HG03139 (cell line): ENCODE measurements around the gene XRRA1.
"Not testable (repeated sequence)": the region's sequence is repeated elsewhere in the genome, so short reads cannot be mapped to it uniquely, and the experiment has no call there.

ENCODE experiments used
- ATAC-seq: cut with Tn5 transposase; IDR thresholded peaks from one replicate; pipeline ENCODE4 v1.9.1; 2021; ENCODE audit not compliant: unreplicated experiment

Gene XRRA1

DNA sequence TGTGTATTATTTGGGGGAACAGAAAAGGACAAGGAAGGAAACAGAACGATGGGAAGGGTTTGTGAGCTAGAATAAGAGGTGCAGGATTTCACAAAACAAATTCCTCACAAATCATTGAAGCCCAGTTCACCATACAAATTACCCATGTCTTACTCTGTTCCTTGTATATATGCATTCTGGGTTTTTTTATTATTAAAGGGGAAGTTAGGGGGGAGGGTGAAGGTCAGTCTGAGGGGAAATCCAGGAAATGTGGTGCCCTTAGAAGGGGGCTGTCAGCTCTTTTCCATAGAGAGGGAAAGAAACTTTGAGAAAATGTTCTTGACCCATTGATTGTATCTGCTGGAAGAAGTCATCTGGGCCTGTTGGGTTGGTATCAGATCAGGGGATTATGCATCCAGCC is 109.4 kb downstream of the XRRA1 start:
- ATAC-seq: no peak

DNA sequence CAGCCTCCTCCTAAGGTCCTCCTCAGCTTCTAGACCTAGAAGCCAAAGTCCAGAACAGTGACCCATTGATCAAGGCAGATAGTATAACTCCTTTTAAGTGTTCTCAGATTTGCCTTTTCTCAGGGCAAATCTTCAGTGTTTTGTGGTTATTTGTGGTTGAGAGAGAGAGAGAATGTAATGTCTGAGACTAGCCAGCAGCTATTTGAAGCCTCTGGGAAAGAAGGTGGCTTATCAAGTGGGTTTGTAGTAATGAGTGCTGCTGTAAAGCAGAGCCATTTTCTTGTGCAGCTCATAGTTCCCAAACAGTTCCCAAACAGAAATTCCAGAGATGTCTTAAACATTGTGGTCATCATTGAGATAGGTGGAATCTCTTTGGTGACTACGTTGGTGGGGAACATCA is 110.7 kb downstream of the XRRA1 start:
- ATAC-seq: no peak

DNA sequence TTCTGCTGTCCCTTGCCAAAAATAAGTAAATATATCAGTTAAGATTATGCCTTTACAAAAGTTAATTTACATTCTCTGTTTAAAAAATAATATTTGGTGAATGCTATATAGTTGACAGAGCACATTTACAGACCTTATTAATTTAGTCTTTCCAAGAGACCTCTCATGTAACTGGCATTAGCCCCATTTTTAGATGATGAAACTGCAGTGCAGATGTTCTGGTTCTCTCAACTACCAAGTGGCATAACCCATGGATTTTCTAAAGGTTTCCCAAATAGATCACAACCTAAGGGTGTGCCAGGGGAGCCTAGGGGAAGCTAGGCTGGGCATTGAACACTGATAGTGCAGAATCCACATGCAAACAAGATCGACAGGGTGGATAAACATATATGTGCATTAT is 111.7 kb downstream of the XRRA1 start:
- ATAC-seq: no peak

DNA sequence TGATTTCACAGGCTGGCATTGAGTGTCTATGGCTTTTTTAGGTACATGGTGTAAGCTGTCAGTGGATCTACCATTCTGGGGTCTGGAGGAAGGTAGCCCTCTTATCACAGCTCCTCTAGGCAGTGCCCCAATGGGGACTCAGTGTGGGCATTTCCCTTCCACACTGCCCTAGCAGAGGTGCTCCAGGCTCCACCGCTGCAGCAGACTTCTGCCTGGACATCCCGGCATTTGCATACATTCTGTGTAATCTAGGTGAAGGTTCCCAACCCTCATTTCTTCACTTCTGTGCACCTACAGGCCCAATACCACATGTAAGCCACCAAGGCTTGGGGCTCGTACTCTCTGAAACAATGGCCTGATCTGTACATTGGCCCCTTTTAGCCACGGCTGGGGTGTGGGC is 122.0 kb downstream of the XRRA1 start:
- ATAC-seq: no peak

DNA sequence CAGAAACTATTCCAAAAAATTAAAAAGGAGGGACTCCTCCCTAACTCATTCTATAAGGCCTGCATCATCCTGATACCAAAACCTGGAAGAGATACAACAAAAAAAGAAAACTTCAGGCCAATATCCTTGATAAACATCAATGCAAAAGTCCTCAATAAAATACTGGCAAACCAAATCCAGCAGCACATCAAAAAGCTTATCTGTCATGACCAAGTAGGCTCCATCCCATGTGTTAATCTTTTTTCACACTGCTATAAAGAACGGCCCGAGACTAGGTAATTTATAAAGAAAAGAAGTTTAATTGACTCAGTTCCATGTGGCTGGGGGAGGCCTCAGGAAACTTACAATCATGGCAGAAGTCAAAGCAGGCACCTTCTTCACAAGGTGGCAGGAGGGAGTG is 123.3 kb downstream of the XRRA1 start:
- not testable (repeated sequence) for ATAC-seq

DNA sequence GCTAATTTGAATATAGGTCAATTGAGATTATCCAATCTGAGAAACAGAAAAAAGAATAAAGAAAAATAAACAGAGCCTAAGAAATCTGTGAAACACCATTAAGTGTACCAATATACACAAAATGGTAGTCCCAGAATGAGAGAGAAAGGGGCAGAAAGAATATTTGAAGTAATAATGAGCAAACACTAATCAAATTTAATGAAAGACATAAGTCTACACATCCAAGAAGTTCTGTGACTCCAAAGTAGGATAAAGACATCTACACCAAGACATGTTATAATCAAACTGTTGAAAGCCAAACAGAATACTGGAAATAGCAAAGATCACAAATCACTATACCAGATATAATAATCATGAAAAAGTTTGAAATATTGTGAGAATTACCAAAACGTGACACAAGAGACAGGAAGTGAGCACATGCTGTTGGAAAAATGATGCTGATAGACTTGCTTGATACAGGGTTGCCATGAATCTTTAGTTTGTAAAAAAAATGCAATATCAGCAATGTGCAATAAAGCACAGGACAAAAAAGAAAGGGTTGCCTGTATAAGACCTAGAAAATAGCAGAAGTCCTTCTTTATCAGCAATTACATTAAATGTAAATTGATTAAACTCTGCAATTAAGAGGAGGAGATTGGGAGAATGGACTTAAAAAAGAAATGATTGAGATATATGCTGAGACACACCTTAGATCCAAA is 124.5 kb downstream of the XRRA1 start:
- ATAC-seq: no peak

DNA sequence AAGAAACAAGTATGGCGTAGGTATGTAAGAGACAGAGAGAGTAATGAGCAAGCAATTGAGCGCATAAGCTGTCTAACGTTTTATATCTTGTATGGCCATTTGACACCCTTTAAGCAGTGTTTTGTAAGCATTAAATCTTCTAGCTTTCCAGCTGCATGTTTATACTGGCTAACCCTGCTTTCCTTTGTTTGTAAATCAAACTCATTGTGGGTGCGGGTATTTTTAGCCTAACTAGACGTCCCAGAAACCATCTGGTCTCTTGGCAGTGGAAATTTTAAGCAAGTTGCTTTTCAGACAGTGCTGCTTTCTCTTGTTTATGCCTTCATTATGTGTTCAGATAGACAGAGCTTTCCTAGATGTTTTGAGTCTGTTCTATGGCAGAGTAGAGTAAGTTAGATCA is 126.7 kb downstream of the XRRA1 start:
- ATAC-seq: no peak

DNA sequence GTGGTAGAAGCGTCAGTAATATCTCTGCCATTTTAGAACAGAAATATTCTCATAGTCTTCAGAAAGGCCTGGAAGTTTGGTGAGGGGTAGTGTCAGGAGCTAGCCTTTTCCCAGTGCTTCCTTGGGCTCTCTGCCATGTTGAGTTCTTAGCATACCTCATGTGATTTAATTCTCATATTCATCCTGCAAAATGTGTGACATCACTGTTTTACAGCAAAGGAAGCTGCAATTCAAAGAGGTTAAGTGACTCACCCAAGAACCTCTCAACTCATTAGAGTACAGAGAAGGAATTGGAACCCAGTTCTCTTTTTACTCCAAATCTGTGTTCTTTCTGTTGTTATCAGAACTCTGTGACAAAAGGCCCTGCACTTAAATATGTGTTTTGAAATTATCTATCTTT is 128.1 kb downstream of the XRRA1 start:
- no peak for ATAC-seq

DNA sequence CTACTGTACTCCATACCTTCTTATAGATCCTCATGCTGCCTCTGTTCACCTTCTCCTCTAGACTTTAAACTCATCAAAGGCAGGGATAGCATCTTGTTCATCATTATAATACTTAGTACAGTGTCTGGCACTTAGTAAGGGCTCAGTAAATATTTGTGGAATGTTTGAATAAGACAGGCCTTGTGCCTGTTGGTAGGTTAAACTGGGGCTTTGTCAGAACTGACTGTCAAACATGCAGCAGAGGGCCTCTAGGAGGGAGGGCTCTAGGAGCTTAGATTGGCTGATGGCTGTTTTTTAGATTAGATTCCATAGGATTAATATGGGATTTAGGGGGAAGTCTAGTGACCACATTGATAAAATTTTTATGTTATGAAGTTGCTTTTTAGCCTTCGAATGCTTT is 129.5 kb downstream of the XRRA1 start:
- no peak for ATAC-seq

DNA sequence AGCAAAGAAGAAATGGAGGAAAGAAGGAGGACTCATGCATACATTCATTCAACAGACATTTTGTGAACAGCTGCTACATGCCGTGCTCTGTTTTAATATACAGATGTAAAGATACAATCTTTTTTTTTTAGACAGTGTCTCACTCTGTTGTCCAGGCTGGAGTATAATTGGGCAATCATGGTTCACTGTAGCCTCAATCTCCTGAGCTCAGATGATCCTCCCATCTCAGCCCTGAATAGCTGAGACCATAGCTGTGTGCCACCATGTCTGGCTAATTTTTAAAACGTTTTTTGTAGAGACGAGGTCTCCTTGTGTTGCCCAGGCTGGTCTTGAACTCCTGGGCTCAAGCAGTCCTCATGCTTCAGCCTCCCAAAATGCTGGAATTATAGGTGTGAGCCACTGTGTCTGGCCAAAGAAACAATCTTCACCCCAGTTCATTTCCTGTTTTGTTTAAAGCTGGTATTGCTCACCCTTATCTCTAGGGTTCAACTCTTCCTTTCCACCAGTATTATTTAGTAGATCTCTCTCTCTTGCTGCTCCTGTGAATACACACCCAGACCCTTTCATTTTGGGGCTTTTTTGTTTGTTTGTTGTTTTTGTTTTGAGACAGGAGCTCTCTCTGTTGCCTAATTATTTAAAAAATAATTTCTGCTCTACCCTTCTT is 130.5 kb downstream of the XRRA1 start:
- no peak for ATAC-seq

DNA sequence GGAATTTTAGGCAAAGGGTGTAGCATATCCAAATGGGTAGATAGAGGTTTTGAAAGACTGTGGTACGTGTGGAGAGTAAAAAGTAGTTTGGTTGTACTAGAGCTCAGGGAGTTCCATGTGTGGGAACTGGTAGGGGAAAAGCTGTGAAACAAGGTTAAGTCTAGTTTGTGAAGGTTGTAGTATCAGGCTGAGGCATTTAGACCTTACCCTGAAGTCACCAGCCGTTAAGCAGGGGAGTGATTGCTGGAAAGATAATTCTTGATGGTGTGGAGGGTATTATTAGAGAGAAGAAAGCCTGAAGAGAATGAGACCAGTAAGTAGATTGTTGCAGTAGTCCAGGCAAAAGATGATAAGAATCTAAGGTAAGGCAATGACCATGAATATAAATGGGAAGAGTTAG is 132.2 kb downstream of the XRRA1 start:
- ATAC-seq: no peak

DNA sequence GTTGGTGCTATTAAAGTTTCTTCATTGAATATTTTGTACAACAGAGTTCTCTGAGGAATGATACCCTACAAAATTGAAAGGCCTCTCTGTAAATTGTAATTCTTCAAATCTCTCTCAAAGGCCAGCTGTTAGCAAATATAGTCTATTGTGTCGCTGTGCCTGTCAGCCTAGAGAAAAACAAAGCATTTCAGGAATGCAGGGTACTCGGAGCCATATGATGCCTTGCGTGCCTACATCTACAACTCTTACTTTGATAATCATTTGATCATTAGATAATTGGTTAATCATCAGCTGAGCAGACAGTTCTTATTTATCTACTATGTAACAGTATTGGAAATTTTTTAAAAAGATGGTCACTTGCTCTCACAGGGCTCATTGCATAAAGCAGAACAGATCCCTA is 132.9 kb downstream of the XRRA1 start:
- no peak for ATAC-seq

DNA sequence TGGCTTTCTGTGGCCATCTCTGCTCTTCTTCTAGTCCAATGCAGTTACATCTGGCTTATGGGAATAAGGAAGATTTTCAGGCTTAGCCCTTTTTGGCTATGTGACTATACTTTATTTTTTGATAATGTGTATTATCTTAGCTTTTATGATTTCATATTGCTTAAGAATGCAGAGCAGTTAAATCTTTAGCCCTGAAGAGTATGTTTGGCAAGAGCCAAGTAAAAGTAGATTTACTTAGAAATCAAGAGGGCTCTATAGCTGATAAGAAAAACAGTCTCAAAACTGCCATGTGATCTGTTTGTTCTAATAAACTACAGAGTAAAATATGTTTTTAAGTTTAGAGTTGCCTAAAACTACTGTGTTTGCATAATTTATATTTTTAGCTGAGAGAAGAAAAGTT is 139.1 kb downstream of the XRRA1 start:
- ATAC-seq: no peak

DNA sequence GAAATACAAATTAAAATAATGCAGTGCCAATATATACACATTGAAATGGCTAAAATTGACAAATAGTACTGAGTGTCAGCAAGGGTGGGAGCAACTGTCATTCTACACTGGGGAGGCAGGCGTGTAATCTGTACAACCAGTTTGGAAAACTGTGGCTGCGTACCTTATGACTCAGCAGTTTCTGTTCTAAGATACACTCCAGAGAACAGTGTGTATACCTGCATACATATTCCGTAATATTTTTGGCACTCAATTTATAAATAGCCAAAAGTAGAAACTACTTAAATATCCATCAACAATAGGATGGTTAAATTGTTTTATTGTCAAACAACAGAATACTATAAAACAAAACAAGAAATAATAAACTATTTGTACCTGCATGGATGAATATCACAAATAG is 142.6 kb downstream of the XRRA1 start:
- no peak for ATAC-seq

DNA sequence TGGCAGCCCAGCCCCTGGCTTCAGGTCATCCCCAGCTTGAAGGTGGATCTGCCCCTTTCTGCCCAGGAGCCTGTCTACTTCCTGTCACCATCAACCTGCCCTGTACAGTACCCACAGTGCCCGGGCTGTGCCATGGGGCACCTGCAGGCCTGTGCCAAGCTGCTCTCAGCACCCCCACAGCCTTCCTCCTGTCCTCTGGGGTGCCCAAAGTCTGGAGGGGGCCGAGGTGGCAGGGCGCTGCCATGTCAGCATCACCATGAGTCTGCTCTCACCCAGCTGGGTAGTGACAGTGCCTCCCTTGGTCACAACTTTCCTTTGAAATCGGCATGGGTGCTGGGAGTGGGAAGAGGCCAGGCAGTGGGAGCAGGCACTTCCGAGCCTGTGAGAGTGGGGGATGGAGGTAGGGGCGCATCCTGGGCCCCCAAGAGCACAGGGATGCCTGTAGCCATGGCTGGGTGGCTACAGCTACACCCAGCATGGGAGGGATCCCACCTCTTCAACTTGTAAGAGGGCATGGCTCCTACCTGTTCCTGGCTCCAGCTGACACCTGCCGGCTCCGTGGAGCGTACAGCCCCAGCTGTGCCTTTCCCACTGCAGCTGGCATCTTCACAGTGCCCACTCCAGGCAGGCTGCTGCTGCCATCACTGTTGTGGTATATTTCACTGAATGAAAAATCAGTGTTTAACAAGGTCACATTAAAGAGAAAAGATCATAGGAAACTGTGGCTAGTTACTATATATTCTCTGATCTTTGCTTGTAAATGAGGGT is 157.4 kb downstream of the XRRA1 start:
- no peak for ATAC-seq
